K562 (cell line): ENCODE results near the gene CTF1. TPM values are rescaled to one million over a fixed set of nuclear protein-coding genes. Genes with fewer than 3 reads are reported as not detected.

Experiments used
- ARHGAP35 ChIP-seq: fragments of 450-650 bp; IDR thresholded peaks from 2 replicates; pipeline ENCODE4 v1.6.1; 2018; ENCODE audit not compliant: partially characterized antibody
- BRD4 ChIP-seq: fragments of 200-600 bp; sonication (generic); IDR thresholded peaks from 2 replicates; pipeline ENCODE4 v1.6.1; 2017; ENCODE audit warnings: inconsistent platforms
- BRD9 ChIP-seq: fragments of 450-650 bp; IDR thresholded peaks from 2 replicates; pipeline ENCODE4 v1.6.1; 2018; ENCODE audit warnings: low read depth; ENCODE audit not compliant: partially characterized antibody
- CAMTA2 ChIP-seq: fragments of 250-450 bp; sonication (Bioruptor Pico); conservative IDR thresholded peaks from 2 replicates; pipeline ENCODE4 v1.5.1; 2022
- CBFA2T2 ChIP-seq: fragments of 450-650 bp; conservative IDR thresholded peaks from 2 replicates; pipeline ENCODE4 v1.6.1; 2017; ENCODE audit warnings: mild to moderate bottlenecking
- CTBP1 ChIP-seq: fragments of 450-650 bp; IDR thresholded peaks from 2 replicates; pipeline ENCODE4 v1.6.1; 2016; ENCODE audit warnings: borderline replicate concordance
- ELK1 ChIP-seq: sonication (generic); formaldehyde crosslinking; IDR thresholded peaks from 2 replicates; pipeline ENCODE4 v1.8.1; 2022; ENCODE audit warnings: missing genetic modification reagents
- HES1 ChIP-seq: fragments of 450-650 bp; IDR thresholded peaks from 2 replicates; pipeline ENCODE4 v1.6.1; 2016; ENCODE audit warnings: low read depth, mild to moderate bottlenecking, moderate library complexity
- IRF1 ChIP-seq: sonication (generic); formaldehyde crosslinking; IDR thresholded peaks from 2 replicates; pipeline ENCODE4 v1.8.0; 2022; ENCODE audit warnings: missing genetic modification reagents, mild to moderate bottlenecking, borderline replicate concordance
- MLX ChIP-seq, 2 experiments: fragments of 450-650 bp in 1 of 2; sonication (generic) in 1 of 2; formaldehyde crosslinking; conservative IDR thresholded peaks; 2 replicates each; pipeline versions ENCODE4 v1.4.0 to v1.8.1; 2020 to 2022; ENCODE audit warnings: mild to moderate bottlenecking in 1 of 2, missing genetic modification reagents in 1 of 2
- NBN ChIP-seq: fragments of 450-650 bp; IDR thresholded peaks from 2 replicates; pipeline ENCODE4 v1.6.1; 2016; ENCODE audit warnings: low read depth, mild to moderate bottlenecking
- NCOA1 ChIP-seq: fragments of 450-650 bp; IDR thresholded peaks from 2 replicates; pipeline ENCODE4 v1.6.1; 2016; ENCODE audit warnings: low read depth
- NCOA4 ChIP-seq: fragments of 450-650 bp; IDR thresholded peaks from 2 replicates; pipeline ENCODE4 v1.6.1; 2018; ENCODE audit warnings: mild to moderate bottlenecking; ENCODE audit not compliant: partially characterized antibody
- NCOA6 ChIP-seq: fragments of 450-650 bp; IDR thresholded peaks from 2 replicates; pipeline ENCODE4 v1.6.1; 2017; ENCODE audit warnings: mild to moderate bottlenecking
- NUFIP1 ChIP-seq: fragments of 450-650 bp; IDR thresholded peaks from 2 replicates; pipeline ENCODE4 v1.6.1; 2018; ENCODE audit not compliant: partially characterized antibody
- USF1 ChIP-seq: sonication (generic); formaldehyde crosslinking; IDR thresholded peaks from 2 replicates; pipeline ENCODE4 v1.9.0; 2022; ENCODE audit warnings: mild to moderate bottlenecking, missing genetic modification reagents
- ZBTB5 ChIP-seq: fragments of 450-650 bp; IDR thresholded peaks from 2 replicates; pipeline ENCODE4 v1.6.1; 2017; ENCODE audit warnings: antibody characterized with exemption
- ZFP36 ChIP-seq: fragments of 150-350 bp; IDR thresholded peaks from 2 replicates; pipeline ENCODE4 v1.6.1; 2018; ENCODE audit warnings: low read length, low read depth; ENCODE audit not compliant: partially characterized antibody
- ZNF24 ChIP-seq: fragments of 450-650 bp; IDR thresholded peaks from 2 replicates; pipeline ENCODE4 v1.6.1; 2016
- ZNF431 ChIP-seq: sonication (generic); formaldehyde crosslinking; IDR thresholded peaks from 2 replicates; pipeline ENCODE4 v1.8.0; 2022; ENCODE audit warnings: mild to moderate bottlenecking, missing genetic modification reagents
- ZNF589 ChIP-seq: fragments of 200-800 bp; sonication (Bioruptor generic); IDR thresholded peaks from 2 replicates; pipeline ENCODE4 v1.6.1; 2016; ENCODE audit warnings: low read depth, missing genetic modification characterization, missing compliant biosample characterization
- ZNF639 ChIP-seq, 2 experiments: fragments of 200-800 bp in 1 of 2; sonication (Bioruptor generic) in 1 of 2; sonication (generic) in 1 of 2; formaldehyde crosslinking in 1 of 2; IDR thresholded peaks in 1 of 2; conservative IDR thresholded peaks in 1 of 2; 2 replicates each; pipeline versions ENCODE4 v1.5.0 to v1.6.1; 2016 to 2020; ENCODE audit warnings: missing compliant biosample characterization in 1 of 2, missing genetic modification characterization in 1 of 2, missing genetic modification reagents in 1 of 2
- polyA plus RNA-seq, 8 experiments: library from polyadenylated mRNA; depleted of rRNA in 4 of 8; stranded (reverse) in 5 of 8; unstranded in 3 of 8; fragments of >200 nt; fragmentation: Nextera tagmentation in 2 of 8; fragmentation: Illumina TruSeq in 1 of 8; extraction: Ambion mirVana in 2 of 8; extraction: Trizol in 1 of 8; gene quantifications; 2 replicates each; pipeline versions ENCODE4 v1.2.1 to v1.2.3, GENCODE V29; 2011 to 2014; ENCODE audit warnings: inconsistent platforms in 1 of 8, missing spikeins in 1 of 8
- total RNA-seq, 7 experiments: library from RNA; depleted of rRNA in 6 of 7; stranded (reverse); fragments of >200 nt in 6 of 7; fragmentation: Illumina TruSeq in 2 of 7; extraction: Trizol in 2 of 7; gene quantifications; 2 replicates each; pipeline versions ENCODE4 v1.2.1 to v1.2.3, GENCODE V29; 2011 to 2021; ENCODE audit warnings: low replicate concordance in 1 of 7

CTF1 gene
- total and polyA plus RNA-seq, 9 of the 15 experiments (the other 6 are each of a cell fraction or from before 2014, with no cell fraction given), result 0.24 to 2.5 (median 0.44) TPM

- TF ChIP-seq NCOA4 (no peak), ZBTB5 (no peak), NCOA6 (no peak), ARHGAP35 (no peak), USF1 (peak; percentile 63), ZNF639 (CRISPR knock-in tag; conservative IDR thresholded peaks at IDR 0.05 in 1 of 2, IDR thresholded peaks at IDR 0.05 in 1 of 2) (peak in 1 of 2 experiments; percentile 82; a peak in 2 of 4 replicates), NCOA1 (no peak; the same call in 1 of the 2 replicates), ELK1 (no peak), CAMTA2 (no peak), HES1 (0 out of 2 replicates have a peak, but pooled peaks have one; percentile 20), CTBP1 (peak; percentile 70), ZNF431 (CRISPR knock-in tag) (no peak), BRD9 (peak; percentile 17), NBN (0 out of 2 replicates have a peak, but pooled peaks have one; percentile 16), ZNF589 (CRISPR knock-in tag) (no peak), CBFA2T2 (no peak), NUFIP1 (no peak), IRF1 (CRISPR knock-in tag) (no peak), ZFP36 (no peak), BRD4 (peak; percentile 36; the same call in 1 of the 2 replicates), ZNF24 (no peak), MLX (CRISPR knock-in tag; conservative IDR thresholded peaks at IDR 0.05) (0 out of 4 replicates have a peak, but pooled peaks of 1 of the 2 experiments have one; percentile 13)
These were observed 26.6 kb downstream of the CTF1 start (continued) for GRCh38 chr16:30922960-30923535.
